Osteoblast (primary cell): ENCODE data around the gene USP11. TPM values are rescaled to one million over a fixed set of nuclear protein-coding genes. Genes with fewer than 3 reads are reported as not detected.

Experiments used
- DNase-seq: peaks from one replicate; pipeline ENCODE4 v3.0.0; 2011; ENCODE audit warnings: low spot score, mixed read lengths; ENCODE audit not compliant: insufficient read length; ENCODE audit errors: missing footprints
- H2AFZ ChIP-seq: 2 replicates; pipeline ENCODE4 v1.6.0; 2011; ENCODE audit warnings: mild to moderate bottlenecking, low read length
- H3K27ac ChIP-seq: 2 replicates; pipeline ENCODE4 v1.5.1; 2011; ENCODE audit warnings: mild to moderate bottlenecking, low read depth, low read length, moderate library complexity
- H3K27me3 ChIP-seq: 2 replicates; pipeline ENCODE4 v1.6.0; 2012; ENCODE audit warnings: mild to moderate bottlenecking, control low read depth, inconsistent platforms, low read length, moderate library complexity; ENCODE audit not compliant: insufficient read depth
- H3K36me3 ChIP-seq: 2 replicates; pipeline ENCODE4 v1.5.1; 2011; ENCODE audit warnings: mild to moderate bottlenecking, low read length, control low read depth, moderate library complexity; ENCODE audit not compliant: insufficient read depth
- H3K4me1 ChIP-seq: 2 replicates; pipeline ENCODE4 v1.5.1; 2011; ENCODE audit warnings: mild to moderate bottlenecking, low read length, control low read depth, moderate library complexity; ENCODE audit not compliant: insufficient read depth
- H3K4me2 ChIP-seq: 2 replicates; pipeline ENCODE4 v1.6.0; 2011; ENCODE audit warnings: mild to moderate bottlenecking, low read length; ENCODE audit not compliant: insufficient read depth
- H3K4me3 ChIP-seq: fragments of 200-600 bp; sonication (generic); 3 replicates; pipeline ENCODE4 v1.5.1; 2012; ENCODE audit warnings: mild to moderate bottlenecking, low read length, inconsistent platforms; ENCODE audit not compliant: insufficient read depth
- H3K79me2 ChIP-seq: 2 replicates; pipeline ENCODE4 v1.6.0; 2012; ENCODE audit warnings: mild to moderate bottlenecking, low read length, control low read depth, inconsistent platforms; ENCODE audit not compliant: insufficient read depth
- H3K9me3 ChIP-seq: 2 replicates; pipeline ENCODE4 v1.5.1; 2011; ENCODE audit warnings: low read depth, low read length, control low read depth
- H4K20me1 ChIP-seq: 2 replicates; pipeline ENCODE4 v1.6.0; 2012; ENCODE audit warnings: mild to moderate bottlenecking, low read length, control low read depth; ENCODE audit not compliant: insufficient read depth
- CTCF ChIP-seq: IDR thresholded peaks from 2 replicates; pipeline ENCODE4 v1.5.1; 2011; ENCODE audit warnings: mild to moderate bottlenecking, low read depth, low read length, moderate library complexity; ENCODE audit errors: extremely low read depth
- small RNA-seq: library from RNA; depleted of rRNA; stranded (forward); fragments of <200 nt; gene quantifications from one replicate; pipeline ENCODE3, GENCODE V24; 2012
- total RNA-seq: library from RNA; depleted of rRNA; stranded (reverse); fragments of >200 nt; gene quantifications from 2 replicates; pipeline ENCODE4 v1.2.3, GENCODE V29; 2012

Gene USP11
- total RNA-seq, 1 donor, result 28.2 TPM

GRCh38 chrX:47293106-47293505, 60.3 kb downstream of the USP11 start:
- TF ChIP-seq CTCF, result no peak
- H3K27ac ChIP-seq, result no peak overlapping the region
- H3K36me3 ChIP-seq, result no peaks in the 10 kb centered on the region

GRCh38 chrX:47296766-47297365, 64.1 kb downstream of the USP11 start:
- Histone ChIP-seq H3K36me3 (no peaks in the 10 kb centered on the region), H3K4me1 (no peaks in the 10 kb centered on the region), H3K4me3 (no peak overlapping the region), H3K27me3 (peaks cover 6% of the 10 kb centered on the region), H3K4me2 (no peak overlapping the region), H4K20me1 (no peaks in the 10 kb centered on the region), H2AFZ (no peak overlapping the region), H3K79me2 (no peaks in the 10 kb centered on the region), H3K27ac (no peak overlapping the region), H3K9me3 (peaks cover 4% of the 10 kb centered on the region)
- no peak for TF ChIP-seq CTCF
- no peak for DNase-seq

More at GRCh38 chrX:47293106-47293505, 60.3 kb downstream of the USP11 start:
- no peak for DNase-seq
- Histone ChIP-seq H3K9me3 (peaks cover 4% of the 10 kb centered on the region), H4K20me1 (no peaks in the 10 kb centered on the region), H3K79me2 (no peaks in the 10 kb centered on the region), H3K4me3 (no peak overlapping the region), H3K4me2 (no peak overlapping the region), H2AFZ (no peak overlapping the region), H3K27me3 (peaks cover 18% of the 10 kb centered on the region), H3K4me1 (no peaks in the 10 kb centered on the region)

- no peaks in the 10 kb centered on the region for H4K20me1 ChIP-seq
- no peaks in the 10 kb centered on the region for H3K79me2 ChIP-seq
- H3K27me3 ChIP-seq, result peaks cover 4% of the 10 kb centered on the region
- H2AFZ ChIP-seq, result no peak overlapping the region
- H3K27ac ChIP-seq, result no peak overlapping the region
- H3K4me1 ChIP-seq, result no peaks in the 10 kb centered on the region
- TF ChIP-seq CTCF, result no peak
- H3K36me3 ChIP-seq, result no peaks in the 10 kb centered on the region
- DNase-seq, result no peak
- no peak overlapping the region for H3K4me2 ChIP-seq
- H3K9me3 ChIP-seq, result peaks cover 4% of the 10 kb centered on the region
- no peak overlapping the region for H3K4me3 ChIP-seq
Observed at GRCh38 chrX:47297874-47298273, 65.1 kb downstream of the USP11 start.

Small RNA genes lying within 50 kb of the gene (small RNA-seq; reads per million reads assigned to genes)
- not detected for gene RN7SL785P

Other genes with a start within 250 kb of the USP11 start
- 2.5 and 4.4 TPM in 2 replicates for gene RGN, start 154.6 kb upstream of the USP11 start, total RNA-seq
- 43.1 and 45.4 TPM in 2 replicates for gene NDUFB11, start 88.3 kb upstream of the USP11 start, total RNA-seq
- gene RBM10, start 87.8 kb upstream of the USP11 start, total RNA-seq, result 29.2 and 32.9 TPM in 2 replicates
- gene UBA1, start 39.2 kb upstream of the USP11 start, total RNA-seq, result 142 and 150 TPM in 2 replicates
- 61.2 and 65.4 TPM in 2 replicates for gene CDK16, start 14.3 kb upstream of the USP11 start, total RNA-seq
- under 0.01 TPM in 1 of 2 replicates, not detected in the other for gene ZNF157, start 137.6 kb downstream of the USP11 start, total RNA-seq